Natural killer cell treated with Interleukin-12 subunit alpha and Interleukin-12 subunit beta and Interleukin-15 and Interleukin-18, amount 100 ng/mL, for 72 hours (primary cell): ENCODE results near the gene ATG4B. TPM values are rescaled to one million over a fixed set of nuclear protein-coding genes. Genes with fewer than 3 reads are reported as not detected.

Experiments
- ATAC-seq, 2 donors: fragments of 150-1000 bp; cut with Tn5 transposase in 1 of 2; sonication (Bioruptor Pico), chemical (Tn5 transposase) in 1 of 2; 2 replicates each; pipeline ENCODE4 v1.10.0; 2021
- DNase-seq: peaks from one replicate; pipeline ENCODE4 v3.0.0; 2022; ENCODE audit warnings: low spot score
- H3K27ac Mint-ChIP-seq, 2 donors: 1 replicate in 1 of 2; 2 replicates in 1 of 2; pipeline ENCODE4 v1.8.0; 2022; ENCODE audit warnings: mixed read lengths in 2 of 2, mild to moderate bottlenecking in 1 of 2, moderate library complexity in 1 of 2
- H3K27me3 Mint-ChIP-seq, 2 donors: 1 replicate in 1 of 2; 2 replicates in 1 of 2; pipeline ENCODE4 v1.8.0; 2022; ENCODE audit warnings: mixed read lengths in 2 of 2
- H3K36me3 Mint-ChIP-seq: one replicate; pipeline ENCODE4 v1.8.0; 2022; ENCODE audit warnings: mixed read lengths
- H3K4me1 Mint-ChIP-seq, 2 donors: 1 replicate in 1 of 2; 2 replicates in 1 of 2; pipeline ENCODE4 v1.8.0; 2022; ENCODE audit warnings: low read depth in 2 of 2, mixed read lengths in 2 of 2, mild to moderate bottlenecking in 1 of 2
- H3K4me3 Mint-ChIP-seq: one replicate; pipeline ENCODE4 v1.8.0; 2022; ENCODE audit warnings: mixed read lengths
- H3K9me3 Mint-ChIP-seq: 2 replicates; pipeline ENCODE4 v1.8.0; 2022; ENCODE audit warnings: mixed read lengths
- total RNA-seq, 2 donors: library from RNA; stranded (reverse); gene quantifications; one replicate each; pipeline ENCODE4 v1.2.3, GENCODE V29; 2022

Gene ATG4B
- total RNA-seq, 2 donors from 2014 or later = 96.2 to 127 TPM

- peaks cover 12 to 19% of the 10 kb centered on the region in 2 donors for H3K4me1 Mint-ChIP-seq
- ATAC-seq = no peak
- DNase-seq = no peak
- H3K4me3 Mint-ChIP-seq = no peak overlapping the region
- H3K27me3 Mint-ChIP-seq = no peaks in the 10 kb centered on the region
- no peaks in the 10 kb centered on the region for H3K9me3 Mint-ChIP-seq
- H3K36me3 Mint-ChIP-seq = peaks cover 5% of the 10 kb centered on the region
- H3K27ac Mint-ChIP-seq = no peak overlapping the region
These were observed 31.3 kb upstream of the ATG4B start for GRCh38 chr2:241606186-241606585.

- no peak overlapping the region for H3K4me3 Mint-ChIP-seq
- H3K4me1 Mint-ChIP-seq = peaks cover 12 to 16% of the 10 kb centered on the region in 2 donors
- no peaks in the 10 kb centered on the region for H3K9me3 Mint-ChIP-seq
- no peak overlapping the region for H3K27ac Mint-ChIP-seq
- H3K27me3 Mint-ChIP-seq = no peaks in the 10 kb centered on the region
- H3K36me3 Mint-ChIP-seq = no peaks in the 10 kb centered on the region
- ATAC-seq (no peak), DNase-seq (no peak)
These were observed 30.2 kb upstream of the ATG4B start for GRCh38 chr2:241607162-241607885.

GRCh38 chr2:241608881-241609280 is 28.6 kb upstream of the ATG4B start:
- DNase-seq (no peak), ATAC-seq (no peak)
- H3K27me3 Mint-ChIP-seq = no peaks in the 10 kb centered on the region
- peak overlapping the region; percentile 25 to 79 for H3K27ac Mint-ChIP-seq
- no peaks in the 10 kb centered on the region for H3K9me3 Mint-ChIP-seq
- H3K4me3 Mint-ChIP-seq = peak overlapping the region; percentile 85
- H3K36me3 Mint-ChIP-seq = no peaks in the 10 kb centered on the region
- peaks cover 12 to 14% of the 10 kb centered on the region in 2 donors for H3K4me1 Mint-ChIP-seq

GRCh38 chr2:241609859-241610793 is 27.4 kb upstream of the ATG4B start:
- Mint-ChIP-seq H3K4me3 (peak overlapping the region; percentile 85), H3K4me1 (peaks cover 12 to 14% of the 10 kb centered on the region in 2 donors), H3K36me3 (no peaks in the 10 kb centered on the region), H3K9me3 (no peaks in the 10 kb centered on the region), H3K27ac (peak overlapping the region; percentile 34 to 68), H3K27me3 (no peaks in the 10 kb centered on the region)
- DNase-seq (peak; percentile 90), ATAC-seq (peak; percentile 99)

GRCh38 chr2:241611062-241611461 is 26.4 kb upstream of the ATG4B start:
- H3K4me3 Mint-ChIP-seq = peak overlapping the region; percentile 47
- no peaks in the 10 kb centered on the region for H3K9me3 Mint-ChIP-seq

GRCh38 chr2:241612156-241613016 is 25.1 kb upstream of the ATG4B start:
- Mint-ChIP-seq H3K36me3 (no peaks in the 10 kb centered on the region), H3K27ac (no peak overlapping the region), H3K9me3 (no peaks in the 10 kb centered on the region), H3K27me3 (no peaks in the 10 kb centered on the region), H3K4me1 (peaks cover 16 to 22% of the 10 kb centered on the region in 2 donors), H3K4me3 (no peak overlapping the region)
- no peak for DNase-seq
- no peak for ATAC-seq

More at GRCh38 chr2:241611062-241611461, 26.4 kb upstream of the ATG4B start:
- Mint-ChIP-seq H3K4me1 (peaks cover 12 to 18% of the 10 kb centered on the region in 2 donors), H3K27ac (peak overlapping the region in 1 of 2 donors; percentile 68), H3K27me3 (no peaks in the 10 kb centered on the region), H3K36me3 (no peaks in the 10 kb centered on the region)
- no peak for DNase-seq
- no peak for ATAC-seq

GRCh38 chr2:241613017-241613780 is 24.3 kb upstream of the ATG4B start:
- DNase-seq (no peak), ATAC-seq (no peak)
- H3K4me3 Mint-ChIP-seq = no peak overlapping the region
- H3K9me3 Mint-ChIP-seq = no peaks in the 10 kb centered on the region
- H3K36me3 Mint-ChIP-seq = no peaks in the 10 kb centered on the region
- H3K4me1 Mint-ChIP-seq = peaks cover 24 to 29% of the 10 kb centered on the region in 2 donors
- H3K27ac Mint-ChIP-seq = no peak overlapping the region
- H3K27me3 Mint-ChIP-seq = no peaks in the 10 kb centered on the region

GRCh38 chr2:241615041-241615440 is 22.5 kb upstream of the ATG4B start:
- Mint-ChIP-seq H3K36me3 (no peaks in the 10 kb centered on the region), H3K4me3 (no peak overlapping the region), H3K27ac (no peak overlapping the region), H3K27me3 (no peaks in the 10 kb centered on the region), H3K9me3 (no peaks in the 10 kb centered on the region), H3K4me1 (peaks cover 16 to 27% of the 10 kb centered on the region in 2 donors)
- DNase-seq = no peak
- no peak for ATAC-seq

GRCh38 chr2:241615522-241616052 is 21.9 kb upstream of the ATG4B start:
- Mint-ChIP-seq H3K4me3 (no peak overlapping the region), H3K36me3 (peaks cover 2% of the 10 kb centered on the region), H3K9me3 (no peaks in the 10 kb centered on the region), H3K27me3 (no peaks in the 10 kb centered on the region), H3K27ac (peak overlapping the region in 1 of 2 donors; percentile 65), H3K4me1 (peaks cover 20 to 28% of the 10 kb centered on the region in 2 donors)
- no peak for DNase-seq
- ATAC-seq = no peak

- DNase-seq (no peak), ATAC-seq (no peak)
- Mint-ChIP-seq H3K27ac (peak overlapping the region in 1 of 2 donors; percentile 65), H3K27me3 (no peaks in the 10 kb centered on the region), H3K4me3 (no peak overlapping the region), H3K4me1 (peaks cover 27 to 31% of the 10 kb centered on the region in 2 donors), H3K36me3 (peaks cover 8% of the 10 kb centered on the region), H3K9me3 (no peaks in the 10 kb centered on the region)
These were observed 21.0 kb upstream of the ATG4B start for GRCh38 chr2:241616168-241617125.

- DNase-seq = no peak
- Mint-ChIP-seq H3K4me3 (peak overlapping the region; percentile 78), H3K27me3 (no peaks in the 10 kb centered on the region), H3K36me3 (peaks cover 10% of the 10 kb centered on the region), H3K4me1 (peaks cover 30 to 33% of the 10 kb centered on the region in 2 donors), H3K27ac (peak overlapping the region; percentile 71 to 91), H3K9me3 (no peaks in the 10 kb centered on the region)
- peak in 1 of 2 donors; percentile 64 for ATAC-seq
These were observed 19.9 kb upstream of the ATG4B start for GRCh38 chr2:241617431-241618154.
